ENCODE results near the gene ALPG. TPM values are rescaled to one million over a fixed set of nuclear protein-coding genes. Genes with fewer than 3 reads are reported as not detected.

ALPG gene
- total and polyA plus RNA-seq, 2 donors (not counting 3 experiments of a cell fraction or from before 2014, with no cell fraction given), result not detected

DNA sequence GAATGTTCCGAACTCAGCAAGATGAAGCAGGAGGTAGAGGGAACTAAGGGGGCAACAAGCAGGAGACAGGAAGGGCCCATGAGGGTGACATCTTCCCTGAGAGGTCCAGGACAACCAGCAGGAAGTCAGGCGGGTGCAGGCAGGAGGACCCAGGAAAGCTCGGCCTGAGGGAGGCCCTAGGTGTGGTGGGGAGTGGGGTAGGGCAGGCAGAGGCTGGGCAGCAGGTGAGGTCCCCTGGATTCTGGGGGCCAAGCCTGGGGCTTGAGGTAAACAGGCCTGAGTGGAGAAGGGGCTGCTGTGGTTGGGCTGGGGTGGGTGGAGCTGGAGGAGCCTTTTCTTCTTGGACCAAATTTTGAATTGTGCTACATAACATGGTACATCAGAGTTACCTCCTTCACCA, 4.1 kb upstream of the ALPG start:
- TF ChIP-seq EZH2 (IDR thresholded peaks at IDR 0.05; ENCODE audit: borderline replicate concordance, low read depth, low read length, severe bottlenecking) (no peak), POLR2A (IDR thresholded peaks at IDR 0.05; ENCODE audit: low read depth, low read length) (no peak)
- TF ChIP-seq, protein P1, sequence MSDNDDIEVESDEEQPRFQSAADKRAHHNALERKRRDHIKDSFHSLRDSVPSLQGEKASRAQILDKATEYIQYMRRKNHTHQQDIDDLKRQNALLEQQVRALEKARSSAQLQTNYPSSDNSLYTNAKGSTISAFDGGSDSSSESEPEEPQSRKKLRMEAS (IDR thresholded peaks at IDR 0.05; ENCODE audit: insufficient read depth, insufficient read length), result no peak
- TF ChIP-seq, protein P2, sequence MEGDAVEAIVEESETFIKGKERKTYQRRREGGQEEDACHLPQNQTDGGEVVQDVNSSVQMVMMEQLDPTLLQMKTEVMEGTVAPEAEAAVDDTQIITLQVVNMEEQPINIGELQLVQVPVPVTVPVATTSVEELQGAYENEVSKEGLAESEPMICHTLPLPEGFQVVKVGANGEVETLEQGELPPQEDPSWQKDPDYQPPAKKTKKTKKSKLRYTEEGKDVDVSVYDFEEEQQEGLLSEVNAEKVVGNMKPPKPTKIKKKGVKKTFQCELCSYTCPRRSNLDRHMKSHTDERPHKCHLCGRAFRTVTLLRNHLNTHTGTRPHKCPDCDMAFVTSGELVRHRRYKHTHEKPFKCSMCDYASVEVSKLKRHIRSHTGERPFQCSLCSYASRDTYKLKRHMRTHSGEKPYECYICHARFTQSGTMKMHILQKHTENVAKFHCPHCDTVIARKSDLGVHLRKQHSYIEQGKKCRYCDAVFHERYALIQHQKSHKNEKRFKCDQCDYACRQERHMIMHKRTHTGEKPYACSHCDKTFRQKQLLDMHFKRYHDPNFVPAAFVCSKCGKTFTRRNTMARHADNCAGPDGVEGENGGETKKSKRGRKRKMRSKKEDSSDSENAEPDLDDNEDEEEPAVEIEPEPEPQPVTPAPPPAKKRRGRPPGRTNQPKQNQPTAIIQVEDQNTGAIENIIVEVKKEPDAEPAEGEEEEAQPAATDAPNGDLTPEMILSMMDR (IDR thresholded peaks at IDR 0.05; ENCODE audit: extremely low read depth in 1 of 2, insufficient read depth in 1 of 2, low read depth in 1 of 2, low read length in 2 of 2), result no peak
- CTCF ChIA-PET, result no interaction called here
- FAIRE-seq (no peak), DNase-seq (ENCODE audit: low read depth, low spot score) (no peak)
- Histone ChIP-seq H3K9me3 (replicated peaks; ENCODE audit: control insufficient read depth, insufficient read depth, low read length) (no peaks in the 10 kb centered on the region), H3K4me3 (replicated peaks in 1 of 3; ENCODE audit: insufficient read depth in 1 of 3, low read depth in 1 of 3, low read length in 3 of 3) (no peak overlapping the region), H3K9ac (replicated peaks; ENCODE audit: extremely low read depth, insufficient read depth, low read length) (no peak overlapping the region), H2AFZ (ENCODE audit: low read depth, low read length) (no peak overlapping the region), H3K27ac (ENCODE audit: insufficient read depth, low read depth, low read length) (no peak overlapping the region), H4K20me1 (replicated peaks; ENCODE audit: control insufficient read depth, extremely low read depth, insufficient read depth, low read length) (no peaks in the 10 kb centered on the region), H3K79me2 (ENCODE audit: control insufficient read depth, insufficient read depth, low read length) (no peaks in the 10 kb centered on the region), H3K4me1 (ENCODE audit: control insufficient read depth, extremely low read depth, insufficient read depth, low read length) (no peaks in the 10 kb centered on the region), H3K36me3 (ENCODE audit: control insufficient read depth in 2 of 2, extremely low read depth in 1 of 2, insufficient read depth in 2 of 2, low read length in 2 of 2) (no peaks in the 10 kb centered on the region), H3K27me3 (ENCODE audit: control insufficient read depth in 2 of 2, insufficient read depth in 2 of 2, low read length in 2 of 2) (peaks cover 0 to 5% of the 10 kb centered on the region in 2 experiments), H3K9me1 (replicated peaks; ENCODE audit: control insufficient read depth, extremely low read depth, insufficient read depth, low read length) (no peaks in the 10 kb centered on the region), H3K4me2 (ENCODE audit: insufficient read depth, low read length) (no peak overlapping the region)
- POLR2A ChIA-PET, result no interaction called here
- no TSS peak for BruUV-seq (replicated peaks)
- intact Hi-C loops (cut with micrococcal nuclease) (no loop called here), dilution Hi-C loops (cut with MboI; ENCODE audit: extremely low pct_ligation_motif_present, low sequenced_read_pairs) (no loop called here)

DNA sequence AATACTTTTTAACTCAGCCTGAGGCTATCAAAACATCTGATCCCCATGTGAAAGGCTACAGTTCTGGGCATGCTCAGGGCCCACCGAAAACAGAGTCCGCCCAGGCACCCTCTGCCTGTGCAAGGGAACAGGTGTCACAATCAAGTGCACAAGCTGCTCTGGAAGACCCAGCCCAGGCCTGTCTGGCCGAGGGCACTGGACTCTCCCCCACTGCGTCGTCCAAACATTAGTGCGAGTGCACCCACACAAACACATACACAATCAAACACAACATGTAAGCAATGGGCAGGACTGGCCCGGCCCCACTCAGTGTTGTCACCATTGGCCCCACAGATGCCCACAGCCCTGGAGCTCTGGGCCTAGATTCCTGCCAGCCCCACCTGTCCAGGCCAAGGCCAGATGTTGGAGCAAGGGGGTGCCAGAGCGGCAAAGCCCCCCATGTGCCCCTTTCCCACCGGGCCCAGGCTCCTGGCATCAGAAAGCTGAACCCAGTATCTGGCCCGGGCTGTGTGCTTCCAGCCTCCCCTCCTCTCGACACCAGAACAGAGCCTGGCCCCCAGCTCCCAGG, 617 bp upstream of the ALPG start:
- Histone ChIP-seq H3K9me3 (replicated peaks; ENCODE audit: control insufficient read depth, insufficient read depth, low read length) (no peaks in the 10 kb centered on the region), H3K27ac (ENCODE audit: insufficient read depth, low read depth, low read length) (no peak overlapping the region), H3K4me1 (ENCODE audit: control insufficient read depth, extremely low read depth, insufficient read depth, low read length) (no peaks in the 10 kb centered on the region), H3K9ac (replicated peaks; ENCODE audit: extremely low read depth, insufficient read depth, low read length) (no peak overlapping the region), H3K4me3 (replicated peaks in 1 of 3; ENCODE audit: insufficient read depth in 1 of 3, low read depth in 1 of 3, low read length in 3 of 3) (no peak overlapping the region), H3K36me3 (ENCODE audit: control insufficient read depth in 2 of 2, extremely low read depth in 1 of 2, insufficient read depth in 2 of 2, low read length in 2 of 2) (no peaks in the 10 kb centered on the region), H3K27me3 (ENCODE audit: control insufficient read depth in 2 of 2, insufficient read depth in 2 of 2, low read length in 2 of 2) (no peaks in the 10 kb centered on the region), H4K20me1 (replicated peaks; ENCODE audit: control insufficient read depth, extremely low read depth, insufficient read depth, low read length) (no peaks in the 10 kb centered on the region), H3K4me2 (ENCODE audit: insufficient read depth, low read length) (no peak overlapping the region), H3K79me2 (ENCODE audit: control insufficient read depth, insufficient read depth, low read length) (no peaks in the 10 kb centered on the region), H3K9me1 (replicated peaks; ENCODE audit: control insufficient read depth, extremely low read depth, insufficient read depth, low read length) (no peaks in the 10 kb centered on the region), H2AFZ (ENCODE audit: low read depth, low read length) (no peak overlapping the region)
- DNase-seq (ENCODE audit: low read depth, low spot score) (no peak), FAIRE-seq (no peak)
- POLR2A ChIA-PET, result no interaction called here
- TF ChIP-seq, protein P2 (IDR thresholded peaks at IDR 0.05; ENCODE audit: extremely low read depth in 1 of 2, insufficient read depth in 1 of 2, low read depth in 1 of 2, low read length in 2 of 2), result no peak
- TF ChIP-seq GATA2 (IDR thresholded peaks at IDR 0.05; ENCODE audit: insufficient read depth, insufficient read length, low read depth, low read length), result no peak
- TF ChIP-seq FOS (IDR thresholded peaks at IDR 0.05; ENCODE audit: borderline replicate concordance, insufficient read depth, low read length), result no peak
- TF ChIP-seq, protein P1 (IDR thresholded peaks at IDR 0.05; ENCODE audit: insufficient read depth, insufficient read length), result no peak
- no peak for TF ChIP-seq POLR2AphosphoS5 (IDR thresholded peaks at IDR 0.05; ENCODE audit: insufficient read depth, low read depth, low read length)
- no peak for TF ChIP-seq MYC (IDR thresholded peaks at IDR 0.05; ENCODE audit: low read depth, low read length)
- no peak for TF ChIP-seq POLR2A (IDR thresholded peaks at IDR 0.05; ENCODE audit: low read depth, low read length)
- TF ChIP-seq EZH2 (IDR thresholded peaks at IDR 0.05; ENCODE audit: borderline replicate concordance, low read depth, low read length, severe bottlenecking), result no peak
- TF ChIP-seq JUN (IDR thresholded peaks at IDR 0.05; ENCODE audit: borderline replicate concordance, insufficient read depth, insufficient read length, low read depth), result no peak
- BruUV-seq (replicated peaks), result no TSS peak
- dilution Hi-C loops (cut with MboI; ENCODE audit: extremely low pct_ligation_motif_present, low sequenced_read_pairs) (no loop called here), intact Hi-C loops (cut with micrococcal nuclease) (no loop called here)
- CTCF ChIA-PET, result no interaction called here

Measured in endothelial cell of umbilical vein (primary cell).